ENCODE data around the gene CRB2.

CRB2 gene

DNA sequence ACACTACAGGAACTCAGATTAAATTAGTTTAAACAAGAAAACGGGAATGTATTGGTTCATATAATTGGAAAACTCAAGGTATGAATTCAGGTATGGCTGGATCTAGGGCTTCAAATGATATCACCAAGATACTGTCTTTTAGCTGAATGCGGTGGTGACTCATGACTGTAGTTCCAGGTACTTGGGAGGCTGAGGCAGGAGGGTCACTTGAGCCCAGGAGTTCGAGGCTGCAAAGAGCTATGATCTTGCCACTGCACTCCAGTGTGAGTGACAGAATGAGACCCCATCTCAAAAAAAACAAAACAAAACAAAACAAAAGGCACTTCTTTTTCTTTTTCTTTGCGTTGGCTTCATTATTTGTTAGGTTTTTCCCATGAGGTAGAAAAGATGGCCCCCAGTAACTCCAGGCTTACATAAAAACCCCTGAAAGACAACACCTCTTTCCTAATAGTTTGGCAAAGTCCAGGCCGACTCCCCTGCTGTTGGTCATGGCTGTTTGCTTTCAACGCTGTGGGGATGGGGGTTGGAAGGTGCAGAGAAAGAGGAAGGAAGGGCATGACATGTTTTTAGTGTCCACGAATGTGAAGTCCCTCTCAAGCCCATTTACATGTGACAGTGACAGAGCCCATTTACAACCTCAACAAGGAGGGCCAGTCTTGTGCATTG, 39.8 kb upstream of the CRB2 start:
- TF ChIP-seq, protein P1, sequence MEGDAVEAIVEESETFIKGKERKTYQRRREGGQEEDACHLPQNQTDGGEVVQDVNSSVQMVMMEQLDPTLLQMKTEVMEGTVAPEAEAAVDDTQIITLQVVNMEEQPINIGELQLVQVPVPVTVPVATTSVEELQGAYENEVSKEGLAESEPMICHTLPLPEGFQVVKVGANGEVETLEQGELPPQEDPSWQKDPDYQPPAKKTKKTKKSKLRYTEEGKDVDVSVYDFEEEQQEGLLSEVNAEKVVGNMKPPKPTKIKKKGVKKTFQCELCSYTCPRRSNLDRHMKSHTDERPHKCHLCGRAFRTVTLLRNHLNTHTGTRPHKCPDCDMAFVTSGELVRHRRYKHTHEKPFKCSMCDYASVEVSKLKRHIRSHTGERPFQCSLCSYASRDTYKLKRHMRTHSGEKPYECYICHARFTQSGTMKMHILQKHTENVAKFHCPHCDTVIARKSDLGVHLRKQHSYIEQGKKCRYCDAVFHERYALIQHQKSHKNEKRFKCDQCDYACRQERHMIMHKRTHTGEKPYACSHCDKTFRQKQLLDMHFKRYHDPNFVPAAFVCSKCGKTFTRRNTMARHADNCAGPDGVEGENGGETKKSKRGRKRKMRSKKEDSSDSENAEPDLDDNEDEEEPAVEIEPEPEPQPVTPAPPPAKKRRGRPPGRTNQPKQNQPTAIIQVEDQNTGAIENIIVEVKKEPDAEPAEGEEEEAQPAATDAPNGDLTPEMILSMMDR (IDR thresholded peaks at IDR 0.05; ENCODE audit: low read depth, low read length): no peak
- H3K4me3 ChIP-seq (ENCODE audit: low read depth, low read length): no peak overlapping the region

DNA sequence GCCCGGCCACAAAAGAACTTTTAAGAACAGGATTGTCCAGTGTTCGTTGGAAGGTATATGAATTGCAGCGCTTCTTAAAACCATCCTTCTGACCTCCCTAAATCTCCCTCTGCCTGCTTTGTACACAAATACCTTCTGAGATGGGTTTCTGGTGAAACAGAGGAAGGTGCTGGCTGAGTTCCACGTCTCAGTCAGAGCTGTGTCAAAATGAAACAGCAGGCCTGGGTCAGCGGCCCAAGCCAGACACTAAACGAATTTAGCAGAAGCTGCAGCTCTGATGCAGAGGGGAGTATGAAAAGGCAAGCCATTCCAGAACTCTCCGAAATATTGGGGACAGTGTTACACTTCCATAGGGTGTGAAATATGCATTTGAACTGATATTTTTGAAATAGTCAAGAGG, 37.8 kb upstream of the CRB2 start:
- TF ChIP-seq, protein P1 (IDR thresholded peaks at IDR 0.05; ENCODE audit: low read depth, low read length): no peak
- no peak overlapping the region for H3K4me3 ChIP-seq (ENCODE audit: low read depth, low read length)

DNA sequence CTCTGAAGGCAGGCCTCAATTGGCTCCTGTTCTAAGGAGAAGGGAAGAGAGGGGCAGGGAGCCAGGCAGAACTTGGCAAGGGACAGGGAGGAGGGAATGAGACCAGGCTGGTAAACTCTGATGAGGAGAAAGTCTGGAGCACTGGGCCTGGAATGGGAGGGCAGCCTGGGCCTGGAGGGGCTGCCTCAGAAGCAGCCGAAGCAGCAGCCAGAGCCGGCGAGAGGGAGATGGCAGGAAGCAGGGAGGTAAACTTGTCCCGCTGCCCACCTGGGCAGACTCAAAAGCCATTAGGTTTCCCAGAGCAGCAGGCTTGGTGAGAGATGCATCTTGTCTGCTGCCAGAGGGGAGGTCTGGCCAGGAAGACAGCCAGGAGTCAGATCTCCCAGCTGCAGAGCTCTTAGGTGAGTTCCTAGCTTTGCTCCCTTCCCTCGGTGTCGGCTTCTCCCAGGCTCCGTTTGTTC, 37.0 kb upstream of the CRB2 start:
- TF ChIP-seq, protein P1 (IDR thresholded peaks at IDR 0.05; ENCODE audit: low read depth, low read length): no peak
- H3K4me3 ChIP-seq (ENCODE audit: low read depth, low read length): no peak overlapping the region

DNA sequence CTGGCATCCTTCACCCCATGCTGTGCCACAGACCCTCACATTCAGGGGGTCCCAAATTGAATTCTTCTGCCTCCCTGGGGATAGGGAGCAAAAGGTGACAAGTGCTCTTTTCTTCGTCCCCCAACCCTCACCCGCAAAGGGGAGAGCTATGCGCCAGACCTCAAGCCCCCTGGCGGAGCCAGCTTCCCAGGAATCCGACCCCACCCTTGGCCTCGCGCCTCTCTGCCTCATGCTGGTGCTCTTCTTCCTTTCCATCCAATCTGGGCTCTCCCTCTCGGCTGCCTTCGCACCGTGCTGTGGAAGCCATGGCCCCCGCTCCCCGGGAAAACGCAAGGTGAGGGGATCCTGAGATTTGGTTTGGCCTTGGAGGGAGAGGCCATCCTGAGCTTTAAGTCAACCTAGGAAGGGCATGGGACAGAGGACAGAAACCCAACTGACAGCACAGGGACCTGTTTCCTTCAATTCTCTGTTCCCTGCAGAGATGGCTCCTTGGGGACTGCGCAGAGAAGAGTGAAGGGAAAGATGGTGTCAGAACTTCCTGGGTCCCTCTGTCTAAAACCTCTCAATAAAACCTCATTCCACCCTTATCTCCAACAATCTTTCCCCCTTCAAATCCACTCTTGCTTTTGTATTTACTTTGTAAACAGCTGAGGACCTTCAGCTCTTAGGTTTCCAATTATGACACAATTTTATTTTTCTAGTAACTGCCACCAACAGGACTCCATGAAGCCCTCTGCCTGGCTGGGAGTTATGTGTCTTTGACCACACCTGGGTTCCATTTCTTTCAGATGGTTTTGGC, 36.3 kb upstream of the CRB2 start:
- TF ChIP-seq, protein P1 (IDR thresholded peaks at IDR 0.05; ENCODE audit: low read depth, low read length): no peak
- no peak overlapping the region for H3K4me3 ChIP-seq (ENCODE audit: low read depth, low read length)

DNA sequence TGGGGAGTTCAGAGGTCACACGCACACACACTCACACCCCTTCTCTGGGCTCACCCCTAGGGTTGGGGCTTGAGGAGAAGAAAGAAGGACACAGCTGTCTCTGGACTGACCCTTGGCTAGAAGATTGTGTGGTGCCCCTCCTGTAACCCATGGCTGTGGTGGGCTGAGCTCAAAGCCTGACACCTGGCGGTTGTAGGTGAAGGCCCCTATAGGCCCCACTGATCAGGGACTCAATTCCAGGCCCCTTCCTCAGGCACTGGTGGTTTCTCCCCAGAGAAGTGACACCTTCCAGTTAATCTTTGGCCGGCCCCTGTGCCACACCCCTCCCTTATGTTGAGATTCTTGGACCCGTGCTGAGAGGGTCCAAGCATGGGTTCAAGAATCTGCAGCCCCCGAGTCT, 35.2 kb upstream of the CRB2 start:
- H3K4me3 ChIP-seq (ENCODE audit: low read depth, low read length): no peak overlapping the region
- TF ChIP-seq, protein P1 (IDR thresholded peaks at IDR 0.05; ENCODE audit: low read depth, low read length): no peak

DNA sequence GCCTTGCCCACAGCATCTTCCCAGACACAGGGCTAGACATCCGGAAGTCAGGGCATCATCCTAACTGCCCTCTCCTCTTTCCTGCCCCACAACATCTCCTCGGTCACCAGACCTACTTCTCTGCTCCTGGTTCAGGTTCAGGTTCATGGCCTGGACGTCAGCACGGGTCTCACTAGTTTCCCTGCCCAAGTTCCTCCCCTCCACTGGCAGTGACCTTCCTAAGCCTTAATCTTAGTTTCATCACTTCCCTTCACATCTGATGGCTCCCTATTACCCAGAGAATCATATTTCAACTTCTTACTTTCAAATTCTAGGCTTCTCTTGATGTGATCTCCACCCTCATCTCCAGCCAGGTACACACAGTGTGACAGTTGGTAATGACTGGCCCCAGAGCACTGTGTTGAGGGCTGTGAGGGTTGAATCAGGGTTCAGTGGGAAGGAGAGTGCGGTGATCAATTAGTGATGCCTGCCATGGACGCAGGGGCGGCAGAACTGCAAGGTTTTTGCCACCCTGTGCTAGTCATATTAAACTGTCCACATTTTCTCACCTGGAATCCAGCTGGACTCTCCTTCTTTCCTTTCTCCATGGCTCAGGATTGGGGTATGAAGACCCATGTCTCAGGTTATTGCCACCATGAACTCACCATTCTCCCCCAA, 34.3 kb upstream of the CRB2 start:
- no peak overlapping the region for H3K4me3 ChIP-seq (ENCODE audit: low read depth, low read length)
- TF ChIP-seq, protein P1 (IDR thresholded peaks at IDR 0.05; ENCODE audit: low read depth, low read length): no peak
